Naive thymus-derived CD8-positive, alpha-beta T cell (primary cell): ENCODE measurements around the gene POFUT2. TPM values are rescaled to one million over a fixed set of nuclear protein-coding genes. Genes with fewer than 3 reads are reported as not detected.

Source experiments
- ATAC-seq, 2 donors: fragments of 150-1000 bp; cut with Tn5 transposase in 1 of 2; sonication (Bioruptor Pico), chemical (Tn5 transposase) in 1 of 2; 1 replicate in 1 of 2; 2 replicates in 1 of 2; pipeline ENCODE4 v1.10.0; 2021; ENCODE audit warnings: mild to moderate bottlenecking in 2 of 2, moderate library complexity in 2 of 2
- POLR2A ChIA-PET: fragments of 350-600 bp; sonication (Branson Sonifier 250); formaldehyde crosslinking; loops from one replicate; lab custom pipeline; 2021; ENCODE audit warnings: antibody characterized with exemption; lab: Charles Lee
- DNase-seq, 10 donors: peaks; one replicate each; pipeline versions ENCODE4 v3.0.0 to v3.0.0-alpha.2; 2020 to 2022
- H3K27ac Mint-ChIP-seq, 10 donors: one replicate each; pipeline ENCODE4 v1.8.0; 2020 to 2022; ENCODE audit warnings: mild to moderate bottlenecking in 10 of 10, mixed read lengths in 10 of 10, moderate library complexity in 4 of 10, inconsistent platforms in 1 of 10
- H3K27me3 Mint-ChIP-seq, 5 donors: one replicate each; pipeline ENCODE4 v1.8.0; 2021 to 2022; ENCODE audit warnings: mixed read lengths in 5 of 5
- H3K36me3 Mint-ChIP-seq, 3 donors: one replicate each; pipeline ENCODE4 v1.8.0; 2020 to 2022; ENCODE audit warnings: mixed read lengths in 3 of 3, mild to moderate bottlenecking in 2 of 3, inconsistent platforms in 1 of 3
- H3K4me1 Mint-ChIP-seq, 4 donors: one replicate each; pipeline ENCODE4 v1.8.0; 2021 to 2022; ENCODE audit warnings: mixed read lengths in 4 of 4
- H3K4me3 Mint-ChIP-seq, 10 donors: one replicate each; pipeline ENCODE4 v1.8.0; 2020 to 2022; ENCODE audit warnings: mild to moderate bottlenecking in 10 of 10, mixed read lengths in 10 of 10, moderate library complexity in 6 of 10, inconsistent platforms in 1 of 10
- H3K9me3 Mint-ChIP-seq, 9 donors: one replicate each; pipeline ENCODE4 v1.8.0; 2020 to 2022; ENCODE audit warnings: mixed read lengths in 9 of 9, mild to moderate bottlenecking in 3 of 9, inconsistent platforms in 1 of 9, moderate library complexity in 1 of 9
- polyA plus RNA-seq, 3 donors: library from polyadenylated mRNA; unstranded; fragments of 300-500 nt; fragmentation: Illumina TruSeq; gene quantifications; one replicate each; pipeline ENCODE4 v1.2.3, GENCODE V29; 2021
- total RNA-seq, 8 experiments: library from RNA in 2 of 8; stranded (reverse) in 2 of 8; gene quantifications; one replicate each; pipeline ENCODE4 v1.2.3 and lab custom pipeline; 2021 to 2026

POFUT2 gene
- total and polyA plus RNA-seq, 5 experiments from 2014 or later = 2.7 to 44.7 (median 5.5) TPM

DNA sequence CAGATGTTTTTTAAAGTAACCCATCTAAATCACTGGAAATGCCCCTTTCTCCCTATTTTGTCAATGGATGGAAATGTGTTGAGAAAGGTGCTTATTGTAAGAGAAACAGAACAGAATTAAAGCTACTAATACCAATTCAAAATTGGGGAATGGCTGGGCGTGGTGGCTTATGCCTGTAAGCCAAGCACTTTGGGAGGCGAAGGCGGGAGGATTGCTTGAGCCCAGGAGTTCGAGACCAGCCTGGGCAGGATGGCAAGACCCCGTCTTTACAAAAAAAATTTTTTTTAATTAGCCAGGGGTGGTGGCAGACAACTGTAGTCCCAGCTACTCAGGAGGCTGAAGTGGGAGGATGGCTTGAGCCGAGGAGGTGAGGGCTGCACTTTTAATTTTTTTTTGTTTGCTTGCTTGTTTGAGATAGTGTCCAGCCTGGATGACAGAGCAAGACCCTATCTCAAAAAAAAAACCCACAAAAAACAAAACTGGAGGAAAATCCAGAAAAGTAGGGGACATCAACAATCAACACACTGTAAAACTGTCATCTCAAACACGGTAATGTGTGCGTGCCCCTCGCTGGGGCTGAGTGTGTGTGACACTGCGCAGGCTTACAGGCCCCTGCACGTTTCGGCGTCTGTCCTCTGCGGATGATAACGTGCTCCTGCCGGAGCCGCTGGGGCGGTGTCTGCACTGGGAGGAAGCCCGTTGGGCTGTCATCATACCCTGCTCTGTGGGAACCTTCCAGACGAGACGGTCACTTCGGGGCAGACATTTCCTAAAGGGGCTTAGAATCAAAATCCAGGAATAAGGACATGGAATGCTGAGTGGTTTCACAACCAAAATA is 11.6 kb upstream of the POFUT2 start:
- Mint-ChIP-seq H3K4me1 (peaks cover 4 to 24% (median 20%) of the 10 kb centered on the region in 4 donors), H3K4me3 (no peak overlapping the region), H3K27me3 (peaks cover 0 to 8% (median 0%) of the 10 kb centered on the region in 5 donors), H3K36me3 (peaks cover 0 to 11% (median 0%) of the 10 kb centered on the region in 3 donors), H3K27ac (peak overlapping the region in 7 of 10 donors; percentile 6 to 81 (median 44)), H3K9me3 (no peaks in the 10 kb centered on the region)
- POLR2A ChIA-PET = interaction anchor here (1.1 kb wide), 1 partner anchor 24 kb away, joined by 3 read pairs; no protein-coding TSS in a partner anchor
- DNase-seq (no peak), ATAC-seq (no peak)

GRCh38 chr21:45297869-45298268 is 10.2 kb upstream of the POFUT2 start:
- Mint-ChIP-seq H3K27me3 (peaks cover 0 to 8% (median 0%) of the 10 kb centered on the region in 5 donors), H3K36me3 (peaks cover 0 to 11% (median 0%) of the 10 kb centered on the region in 3 donors), H3K9me3 (no peaks in the 10 kb centered on the region), H3K4me3 (no peak overlapping the region), H3K27ac (peak overlapping the region in 1 of 10 donors; percentile 65), H3K4me1 (peaks cover 5 to 25% (median 24%) of the 10 kb centered on the region in 4 donors)
- ATAC-seq = no peak
- POLR2A ChIA-PET = no interaction called here
- no peak for DNase-seq

- POLR2A ChIA-PET = no interaction called here
- no peak for DNase-seq
- H3K27me3 Mint-ChIP-seq = peaks cover 0 to 8% (median 0%) of the 10 kb centered on the region in 5 donors
- no peaks in the 10 kb centered on the region for H3K9me3 Mint-ChIP-seq
- H3K4me3 Mint-ChIP-seq = no peak overlapping the region
- H3K27ac Mint-ChIP-seq = peak overlapping the region in 4 of 10 donors; percentile 1 to 43 (median 19)
- H3K4me1 Mint-ChIP-seq = peaks cover 8 to 30% (median 27%) of the 10 kb centered on the region in 4 donors
- H3K36me3 Mint-ChIP-seq = peaks cover 0 to 11% (median 0%) of the 10 kb centered on the region in 3 donors
- no peak for ATAC-seq
These were observed 9.6 kb upstream of the POFUT2 start for GRCh38 chr21:45297329-45297728.

GRCh38 chr21:45296638-45297037 is 8.9 kb upstream of the POFUT2 start:
- H3K4me3 Mint-ChIP-seq = no peak overlapping the region
- H3K27me3 Mint-ChIP-seq = peaks cover 0 to 8% (median 0%) of the 10 kb centered on the region in 5 donors
- POLR2A ChIA-PET = no interaction called here
- ATAC-seq (no peak), DNase-seq (no peak)
- H3K9me3 Mint-ChIP-seq = no peaks in the 10 kb centered on the region
- peaks cover 8 to 26% (median 24%) of the 10 kb centered on the region in 4 donors for H3K4me1 Mint-ChIP-seq
- peak overlapping the region in 3 of 10 donors; percentile 1 to 15 (median 14) for H3K27ac Mint-ChIP-seq
- peaks cover 0 to 11% (median 0%) of the 10 kb centered on the region in 3 donors for H3K36me3 Mint-ChIP-seq

- Mint-ChIP-seq H3K27me3 (peaks cover 0 to 8% (median 0%) of the 10 kb centered on the region in 5 donors), H3K36me3 (peaks cover 0 to 11% (median 0%) of the 10 kb centered on the region in 3 donors), H3K4me1 (peaks cover 8 to 27% (median 25%) of the 10 kb centered on the region in 4 donors), H3K4me3 (peak overlapping the region in 2 of 10 donors; percentile 14 to 30), H3K9me3 (no peaks in the 10 kb centered on the region), H3K27ac (peak overlapping the region in 2 of 10 donors; percentile 49 to 57)
- ATAC-seq = no peak
- POLR2A ChIA-PET = no interaction called here
- no peak for DNase-seq
These were observed 8.1 kb upstream of the POFUT2 start for GRCh38 chr21:45295576-45296365.

- POLR2A ChIA-PET = interaction anchor here (2.5 kb wide), 1 partner anchor 146 kb away, joined by 12 read pairs; no protein-coding TSS in a partner anchor
- ATAC-seq (no peak), DNase-seq (no peak)
- peaks cover 0 to 8% (median 0%) of the 10 kb centered on the region in 5 donors for H3K27me3 Mint-ChIP-seq
- no peaks in the 10 kb centered on the region for H3K9me3 Mint-ChIP-seq
- peaks cover 0 to 11% (median 0%) of the 10 kb centered on the region in 3 donors for H3K36me3 Mint-ChIP-seq
- peaks cover 8 to 30% (median 25%) of the 10 kb centered on the region in 4 donors for H3K4me1 Mint-ChIP-seq
- peak overlapping the region in 5 of 10 donors; percentile 11 to 54 (median 33) for H3K4me3 Mint-ChIP-seq
- H3K27ac Mint-ChIP-seq = peak overlapping the region in 5 of 10 donors; percentile 7 to 80 (median 69)
These were observed 7.0 kb upstream of the POFUT2 start for GRCh38 chr21:45294509-45295291.

DNA sequence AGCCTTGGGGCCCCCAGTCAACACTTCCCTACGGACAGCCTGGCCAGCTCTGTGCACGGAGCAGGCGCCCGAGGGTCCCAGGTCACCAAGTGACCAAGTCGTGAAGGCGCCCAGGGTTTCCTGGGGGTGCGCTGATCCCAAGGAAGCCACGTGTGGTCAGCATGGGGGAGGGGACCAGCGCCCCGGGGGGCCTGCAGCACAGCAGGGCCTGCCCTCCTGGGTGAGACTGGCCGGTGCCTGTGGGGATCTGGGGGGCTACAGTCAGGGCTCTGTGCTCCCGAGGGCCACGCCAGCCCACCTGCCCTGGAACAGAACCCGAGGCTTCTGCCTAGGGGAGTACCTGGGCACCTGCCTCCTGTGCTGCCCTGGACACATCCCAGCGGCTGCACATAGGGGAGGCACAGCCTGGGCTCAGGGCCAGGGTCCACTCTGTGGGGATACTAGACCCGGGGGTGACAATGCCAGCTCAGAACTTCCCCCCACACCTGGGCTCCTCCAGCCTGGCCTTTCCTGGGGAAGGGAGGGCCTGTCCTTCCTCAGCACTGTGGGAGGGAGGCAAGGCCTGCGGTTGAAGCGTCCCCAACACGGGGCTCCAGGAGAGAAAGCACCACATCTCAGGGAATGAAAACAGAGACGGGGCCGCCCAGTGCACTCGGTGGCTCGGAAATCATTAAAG is 6.2 kb upstream of the POFUT2 start:
- Mint-ChIP-seq H3K4me3 (peak overlapping the region in 2 of 10 donors; percentile 10 to 54), H3K36me3 (peaks cover 0 to 11% (median 0%) of the 10 kb centered on the region in 3 donors), H3K27me3 (peaks cover 0 to 8% (median 0%) of the 10 kb centered on the region in 5 donors), H3K9me3 (no peaks in the 10 kb centered on the region), H3K4me1 (peaks cover 8 to 34% (median 27%) of the 10 kb centered on the region in 4 donors), H3K27ac (peak overlapping the region in 1 of 10 donors; percentile 80)
- DNase-seq (no peak), ATAC-seq (no peak)
- POLR2A ChIA-PET = interaction anchor here (2.5 kb wide), 1 partner anchor 147 kb away, joined by 12 read pairs; no protein-coding TSS in a partner anchor

- Mint-ChIP-seq H3K36me3 (peaks cover 0 to 11% (median 0%) of the 10 kb centered on the region in 3 donors), H3K9me3 (no peaks in the 10 kb centered on the region), H3K27ac (peak overlapping the region in 9 of 10 donors; percentile 15 to 91 (median 68)), H3K4me3 (peak overlapping the region in 5 of 10 donors; percentile 7 to 70 (median 43)), H3K27me3 (peaks cover 0 to 8% (median 0%) of the 10 kb centered on the region in 5 donors), H3K4me1 (peaks cover 8 to 36% (median 28%) of the 10 kb centered on the region in 4 donors)
- ATAC-seq (no peak), DNase-seq (no peak)
- POLR2A ChIA-PET = interaction anchor here (2.5 kb wide), 1 partner anchor 147 kb away, joined by 12 read pairs; no protein-coding TSS in a partner anchor
These were observed 5.6 kb upstream of the POFUT2 start for GRCh38 chr21:45293220-45293725.

DNA sequence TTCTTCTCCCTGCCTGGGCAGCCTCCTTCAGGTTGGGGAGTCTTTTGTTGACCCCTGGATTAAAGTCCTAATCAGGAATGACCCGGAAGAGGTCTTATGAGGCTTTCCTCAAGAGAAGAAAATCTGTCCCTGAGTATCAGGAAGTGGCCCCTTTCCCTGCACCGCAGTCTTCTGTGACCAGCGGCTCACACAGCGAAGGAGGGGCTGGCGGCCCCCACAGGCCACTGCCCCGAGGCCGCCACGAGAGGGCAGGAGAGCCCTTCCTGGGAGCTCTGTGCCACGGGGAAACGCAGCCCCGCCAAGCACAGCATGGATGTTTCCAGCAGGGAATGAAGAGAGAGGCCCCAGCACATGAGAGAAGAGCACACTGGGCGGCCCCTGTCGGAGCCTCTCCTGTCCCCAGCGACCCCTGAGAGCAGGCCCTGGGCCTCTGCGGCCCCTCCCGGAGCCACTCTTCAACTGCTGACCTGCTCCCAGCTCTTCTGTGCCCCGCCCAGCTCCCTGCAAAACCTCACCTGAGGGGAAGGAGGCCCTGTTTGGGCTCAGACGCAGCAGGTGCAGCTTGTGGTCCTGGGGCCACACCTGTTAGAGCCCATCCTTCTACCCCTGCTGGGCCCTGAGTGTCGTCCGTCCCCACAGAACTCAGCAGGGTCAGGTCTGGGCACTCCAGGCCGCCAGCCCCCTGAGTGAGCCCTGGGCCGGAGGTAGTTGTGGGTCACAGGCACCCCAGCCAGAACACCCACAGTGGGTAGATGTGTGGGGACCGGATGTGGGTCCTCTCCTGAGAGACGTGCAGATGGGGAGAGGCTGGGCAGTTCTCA is 4.9 kb upstream of the POFUT2 start:
- peak overlapping the region; percentile 63 to 91 (median 77) for H3K27ac Mint-ChIP-seq
- peaks cover 0 to 8% (median 0%) of the 10 kb centered on the region in 3 donors for H3K36me3 Mint-ChIP-seq
- H3K27me3 Mint-ChIP-seq = peaks cover 0 to 8% (median 0%) of the 10 kb centered on the region in 5 donors
- ATAC-seq (peak; percentile 59 to 62), DNase-seq (peak; percentile 54 to 79 (median 69))
- H3K4me1 Mint-ChIP-seq = peaks cover 10 to 38% (median 32%) of the 10 kb centered on the region in 4 donors
- POLR2A ChIA-PET = interaction anchor here (0.7 to 2.5 kb wide), 2 partner anchors 148 to 365 kb away, joined by 3 to 12 read pairs; no protein-coding TSS in a partner anchor
- peaks cover 0 to 2% (median 0%) of the 10 kb centered on the region in 9 donors for H3K9me3 Mint-ChIP-seq
- peak overlapping the region in 9 of 10 donors; percentile 16 to 70 (median 64) for H3K4me3 Mint-ChIP-seq
